ENCODE data around the gene LMAN1L.

The LMAN1L gene

GRCh38 chr15:74863239-74864056 is 50.8 kb downstream of the LMAN1L start:
- DNase-seq: no peak

GRCh38 chr15:74864296-74864695 is 51.7 kb downstream of the LMAN1L start:
- DNase-seq: no peak

- no peak for DNase-seq
Observed at GRCh38 chr15:74865316-74865715, 52.7 kb downstream of the LMAN1L start.

- no peak for DNase-seq
Observed at GRCh38 chr15:74866090-74866489, 53.5 kb downstream of the LMAN1L start.

- DNase-seq: no peak
Observed at GRCh38 chr15:74867466-74868038, 54.9 kb downstream of the LMAN1L start.

GRCh38 chr15:74868059-74868458 is 55.4 kb downstream of the LMAN1L start:
- no peak for DNase-seq

- no peak for DNase-seq
Observed at GRCh38 chr15:74869372-74869725, 56.7 kb downstream of the LMAN1L start.

GRCh38 chr15:74869726-74870407 is 57.2 kb downstream of the LMAN1L start:
- DNase-seq: peak; percentile 90

- peak; percentile 89 for DNase-seq
Observed at GRCh38 chr15:74870436-74871215, 58.0 kb downstream of the LMAN1L start.

GRCh38 chr15:74872702-74873035 is 60.0 kb downstream of the LMAN1L start:
- DNase-seq: no peak

GRCh38 chr15:74873036-74873755 is 60.6 kb downstream of the LMAN1L start, which contains the start of gene SCAMP2:
Gene SCAMP2, minus strand, starts transcription at chr15:74873365. Its CDS starts 110 bp downstream, at chr15:74873255.
- peak; percentile 99 for DNase-seq

GRCh38 chr15:74873756-74874424 is 61.3 kb downstream of the LMAN1L start:
- peak; percentile 64 for DNase-seq

Data from RPMI8226 (cell line).